ENCODE data around the gene SMAP2.

DNA sequence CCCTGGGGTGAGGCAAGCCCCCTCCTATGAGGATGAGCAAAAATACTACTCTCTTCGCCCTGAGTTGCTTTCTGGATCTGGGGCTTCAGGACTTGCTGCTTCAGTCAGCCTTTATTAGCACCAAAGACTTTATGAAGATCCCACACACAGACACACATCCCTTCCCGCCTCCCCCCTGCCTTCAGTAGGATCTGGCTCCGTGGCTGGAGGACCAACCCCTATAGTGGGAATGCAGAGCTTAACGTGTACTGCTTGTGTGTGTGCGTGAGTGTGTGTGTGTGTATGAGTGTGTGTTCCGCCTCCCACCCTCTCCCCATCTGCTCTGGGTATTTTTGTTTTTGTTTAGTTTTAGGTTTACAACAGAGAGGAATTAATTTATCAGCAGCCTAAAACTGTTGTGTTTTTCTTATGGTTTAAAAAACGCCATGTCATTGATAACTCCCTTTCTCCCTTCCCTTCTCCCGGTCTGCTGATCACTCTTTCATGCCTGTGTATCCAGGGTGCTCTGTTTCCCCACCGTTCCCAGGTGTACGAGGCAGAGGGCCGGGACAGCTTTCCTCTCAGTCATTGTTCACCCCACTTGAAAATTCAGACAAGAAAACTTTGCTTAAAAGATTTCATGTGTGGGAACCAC lies 49.2 kb downstream of the SMAP2 start:
- TF ChIP-seq, protein P1, sequence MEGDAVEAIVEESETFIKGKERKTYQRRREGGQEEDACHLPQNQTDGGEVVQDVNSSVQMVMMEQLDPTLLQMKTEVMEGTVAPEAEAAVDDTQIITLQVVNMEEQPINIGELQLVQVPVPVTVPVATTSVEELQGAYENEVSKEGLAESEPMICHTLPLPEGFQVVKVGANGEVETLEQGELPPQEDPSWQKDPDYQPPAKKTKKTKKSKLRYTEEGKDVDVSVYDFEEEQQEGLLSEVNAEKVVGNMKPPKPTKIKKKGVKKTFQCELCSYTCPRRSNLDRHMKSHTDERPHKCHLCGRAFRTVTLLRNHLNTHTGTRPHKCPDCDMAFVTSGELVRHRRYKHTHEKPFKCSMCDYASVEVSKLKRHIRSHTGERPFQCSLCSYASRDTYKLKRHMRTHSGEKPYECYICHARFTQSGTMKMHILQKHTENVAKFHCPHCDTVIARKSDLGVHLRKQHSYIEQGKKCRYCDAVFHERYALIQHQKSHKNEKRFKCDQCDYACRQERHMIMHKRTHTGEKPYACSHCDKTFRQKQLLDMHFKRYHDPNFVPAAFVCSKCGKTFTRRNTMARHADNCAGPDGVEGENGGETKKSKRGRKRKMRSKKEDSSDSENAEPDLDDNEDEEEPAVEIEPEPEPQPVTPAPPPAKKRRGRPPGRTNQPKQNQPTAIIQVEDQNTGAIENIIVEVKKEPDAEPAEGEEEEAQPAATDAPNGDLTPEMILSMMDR (IDR thresholded peaks at IDR 0.05; ENCODE audit: low read length) = no peak
- no peak for TF ChIP-seq EZH2 (optimal IDR thresholded peaks at IDR 0.05; ENCODE audit: low read depth, low read length)

Data from MM.1S (cell line).